Measurements from ENCODE around the gene KCTD3.

The KCTD3 gene

GRCh38 chr1:215556996-215557395 is 10.1 kb upstream of the KCTD3 start:
- DNase-seq (ENCODE audit: low read depth in 3 of 3): no peak

GRCh38 chr1:215557504-215557903 is 9.6 kb upstream of the KCTD3 start:
- no peak for DNase-seq (ENCODE audit: low read depth in 3 of 3)

- no peak for DNase-seq (ENCODE audit: low read depth in 3 of 3)
Observed at GRCh38 chr1:215557992-215558626, 9.0 kb upstream of the KCTD3 start.

- DNase-seq (ENCODE audit: low read depth in 3 of 3): peak; percentile 9 to 18 (median 14)
Observed at GRCh38 chr1:215567491-215568298, 591 bp downstream of the KCTD3 start.

- DNase-seq (ENCODE audit: low read depth in 3 of 3): no peak
Observed at GRCh38 chr1:215568299-215568692, 1.2 kb downstream of the KCTD3 start.

GRCh38 chr1:215569986-215570824 is 3.1 kb downstream of the KCTD3 start:
- DNase-seq (ENCODE audit: low read depth in 3 of 3): no peak

- no peak for DNase-seq (ENCODE audit: low read depth in 3 of 3)
Observed at GRCh38 chr1:215581896-215582295, 14.8 kb downstream of the KCTD3 start.

GRCh38 chr1:215583185-215583749 is 16.2 kb downstream of the KCTD3 start:
- no peak for DNase-seq (ENCODE audit: low read depth in 3 of 3)

GRCh38 chr1:215584389-215584788 is 17.3 kb downstream of the KCTD3 start:
- no peak for DNase-seq (ENCODE audit: low read depth in 3 of 3)

- DNase-seq (ENCODE audit: low read depth in 3 of 3): no peak
Observed at GRCh38 chr1:215589650-215590435, 22.7 kb downstream of the KCTD3 start.

- DNase-seq (ENCODE audit: low read depth in 3 of 3): no peak
Observed at GRCh38 chr1:215590779-215591491, 23.8 kb downstream of the KCTD3 start.

GRCh38 chr1:215594640-215595039 is 27.5 kb downstream of the KCTD3 start:
- no peak for DNase-seq (ENCODE audit: low read depth in 3 of 3)

GRCh38 chr1:215595231-215595630 is 28.1 kb downstream of the KCTD3 start:
- DNase-seq (ENCODE audit: low read depth in 3 of 3): no peak

GRCh38 chr1:215597961-215598360 is 30.9 kb downstream of the KCTD3 start:
- no peak for DNase-seq (ENCODE audit: low read depth in 3 of 3)

- no peak for DNase-seq (ENCODE audit: low read depth in 3 of 3)
Observed at GRCh38 chr1:215599418-215600074, 32.4 kb downstream of the KCTD3 start.

- DNase-seq (ENCODE audit: low read depth in 3 of 3): no peak
Observed at GRCh38 chr1:215600258-215600792, 33.2 kb downstream of the KCTD3 start.

GRCh38 chr1:215600867-215601266 is 33.8 kb downstream of the KCTD3 start:
- no peak for DNase-seq (ENCODE audit: low read depth in 3 of 3)

- no peak for DNase-seq (ENCODE audit: low read depth in 3 of 3)
Observed at GRCh38 chr1:215601276-215601675, 34.2 kb downstream of the KCTD3 start.

GRCh38 chr1:215603319-215603718 is 36.2 kb downstream of the KCTD3 start:
- DNase-seq (ENCODE audit: low read depth in 3 of 3): no peak
